A549 (cell line): ENCODE measurements around the gene TLR3.

ENCODE experiments used
- CBX2 ChIP-seq: fragments of 200-600 bp; sonication (generic); IDR thresholded peaks from 2 replicates; pipeline ENCODE4 v1.6.1; 2016; ENCODE audit warnings: low read depth, mild to moderate bottlenecking, borderline replicate concordance
- JUNB ChIP-seq: fragments of >200 bp; sonication (Bioruptor Twin); formaldehyde crosslinking; IDR thresholded peaks from 2 replicates; pipeline ENCODE4 v1.6.1; 2016
- POLR2AphosphoS2 ChIP-seq: conservative IDR thresholded peaks from 2 replicates; pipeline ENCODE4 v1.6.1; 2012; ENCODE audit warnings: low read length, improper control_type of control experiment, inconsistent platforms
- TF ChIP-seq, protein P1 (sequence below): fragments of >200 bp; sonication (Bioruptor Twin); formaldehyde crosslinking; IDR thresholded peaks from 3 replicates; pipeline ENCODE4 v1.5.1; 2016

DNA sequence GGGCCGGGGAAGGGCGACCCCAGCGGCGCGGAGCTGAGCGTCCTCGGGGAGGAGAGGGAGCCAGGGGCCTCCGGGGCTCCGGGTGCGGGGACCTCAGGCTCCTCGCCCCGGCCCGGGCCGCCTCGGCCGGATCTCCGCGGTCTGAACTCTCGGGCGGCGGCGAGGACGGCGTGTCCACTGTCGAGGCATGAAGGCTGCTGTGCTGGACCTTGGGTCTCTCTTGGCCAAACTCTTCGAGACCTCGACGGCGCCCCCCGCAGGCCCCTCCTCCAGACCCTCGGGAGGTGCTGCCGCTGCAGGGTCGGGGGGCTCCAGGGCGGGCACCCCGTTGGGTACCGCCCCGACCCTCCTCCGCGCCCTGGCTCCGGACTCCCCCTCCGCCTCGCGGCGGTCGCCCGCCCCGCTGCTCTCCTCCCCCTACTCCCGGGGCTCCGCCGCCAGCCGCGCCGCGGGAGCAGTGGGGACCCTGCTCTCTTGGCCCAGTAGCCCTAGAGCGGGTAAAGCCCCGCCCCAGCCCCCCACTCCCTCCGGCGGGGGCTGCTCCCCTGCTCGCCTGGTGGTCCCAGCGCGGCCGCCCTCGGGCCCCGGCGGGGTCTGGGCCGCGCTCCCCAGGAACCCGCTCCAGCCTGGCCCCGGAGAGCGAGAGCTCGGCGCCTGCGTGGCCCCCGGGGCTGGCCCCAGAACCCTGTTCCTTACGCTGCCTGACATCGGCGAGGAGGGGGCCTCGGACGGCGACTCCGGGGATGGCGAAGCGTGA, 36.1 kb downstream of the TLR3 start:
- TF ChIP-seq POLR2AphosphoS2 (no peak), JUNB (no peak), CBX2 (no peak)
- TF ChIP-seq, protein P1, sequence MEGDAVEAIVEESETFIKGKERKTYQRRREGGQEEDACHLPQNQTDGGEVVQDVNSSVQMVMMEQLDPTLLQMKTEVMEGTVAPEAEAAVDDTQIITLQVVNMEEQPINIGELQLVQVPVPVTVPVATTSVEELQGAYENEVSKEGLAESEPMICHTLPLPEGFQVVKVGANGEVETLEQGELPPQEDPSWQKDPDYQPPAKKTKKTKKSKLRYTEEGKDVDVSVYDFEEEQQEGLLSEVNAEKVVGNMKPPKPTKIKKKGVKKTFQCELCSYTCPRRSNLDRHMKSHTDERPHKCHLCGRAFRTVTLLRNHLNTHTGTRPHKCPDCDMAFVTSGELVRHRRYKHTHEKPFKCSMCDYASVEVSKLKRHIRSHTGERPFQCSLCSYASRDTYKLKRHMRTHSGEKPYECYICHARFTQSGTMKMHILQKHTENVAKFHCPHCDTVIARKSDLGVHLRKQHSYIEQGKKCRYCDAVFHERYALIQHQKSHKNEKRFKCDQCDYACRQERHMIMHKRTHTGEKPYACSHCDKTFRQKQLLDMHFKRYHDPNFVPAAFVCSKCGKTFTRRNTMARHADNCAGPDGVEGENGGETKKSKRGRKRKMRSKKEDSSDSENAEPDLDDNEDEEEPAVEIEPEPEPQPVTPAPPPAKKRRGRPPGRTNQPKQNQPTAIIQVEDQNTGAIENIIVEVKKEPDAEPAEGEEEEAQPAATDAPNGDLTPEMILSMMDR: no peak
